Measurements from ENCODE around the gene ERP27.

- TF ChIP-seq EZH2 (IDR thresholded peaks at IDR 0.05; ENCODE audit: low read depth, low read length, severe bottlenecking) (no peak), SUZ12 (IDR thresholded peaks at IDR 0.05; ENCODE audit: low read length) (no peak), POLR2AphosphoS5 (IDR thresholded peaks at IDR 0.05; ENCODE audit: low read depth, low read length) (no peak), RAD21 (IDR thresholded peaks at IDR 0.05 in 1 of 2, conservative IDR thresholded peaks at IDR 0.05 in 1 of 2; ENCODE audit: low read depth in 2 of 2, low read length in 2 of 2) (no peak), BCL11A (IDR thresholded peaks at IDR 0.05; ENCODE audit: low read depth in 2 of 2, low read length in 2 of 2) (no peak), POLR2A (IDR thresholded peaks at IDR 0.05; ENCODE audit: control extremely low read depth in 1 of 2, low read depth in 2 of 2, low read length in 2 of 2) (no peak), SRF (IDR thresholded peaks at IDR 0.05; ENCODE audit: low read depth, low read length) (no peak), JUN (IDR thresholded peaks at IDR 0.05; ENCODE audit: low read depth, low read length) (no peak), CTCF (IDR thresholded peaks at IDR 0.05; ENCODE audit: control extremely low read depth in 1 of 3, insufficient read depth in 1 of 3, low read depth in 1 of 3, low read length in 3 of 3) (no peak), MAX (IDR thresholded peaks at IDR 0.05) (no peak), EP300 (IDR thresholded peaks at IDR 0.05; ENCODE audit: borderline replicate concordance in 1 of 2, low read depth in 2 of 2, low read length in 2 of 2) (no peak), SP2 (IDR thresholded peaks at IDR 0.05; ENCODE audit: low read length) (no peak), PHF8 (conservative IDR thresholded peaks at IDR 0.05; ENCODE audit: low read depth, low read length) (no peak), MAFK (IDR thresholded peaks at IDR 0.05; ENCODE audit: low read depth, low read length) (no peak)
Observed at GRCh38 chr12:14960548-14961465, 22.5 kb upstream of the ERP27 start.

All from H1 (cell line).